GM21723 (cell line): Measurements from ENCODE around the gene ARL5C.
A peak's percentile ranks its signal among the peaks of the same experiment; 100 is the strongest.
"Not testable (repeated sequence)": the region's sequence is repeated elsewhere in the genome, so short reads cannot be mapped to it uniquely, and the experiment has no call there.

Source experiments
- ATAC-seq: cut with Tn5 transposase; IDR thresholded peaks from one replicate; pipeline ENCODE4 v1.9.1; 2021; ENCODE audit warnings: mild to moderate bottlenecking, moderate library complexity; ENCODE audit not compliant: unreplicated experiment

Gene ARL5C

GRCh38 chr17:39168503-39168902 lies 2.5 kb upstream of the ARL5C start:
- ATAC-seq = not testable (repeated sequence)

GRCh38 chr17:39167476-39167875 lies 1.5 kb upstream of the ARL5C start:
- no peak for ATAC-seq

GRCh38 chr17:39166437-39167335 lies 725 bp upstream of the ARL5C start:
- no peak for ATAC-seq

- ATAC-seq = peak; percentile 13
Observed at GRCh38 chr17:39165178-39165840, 652 bp downstream of the ARL5C start.

- ATAC-seq = peak; percentile 83
Observed at GRCh38 chr17:39164675-39165143, 1.3 kb downstream of the ARL5C start.

GRCh38 chr17:39161962-39162361 lies 4.0 kb downstream of the ARL5C start:
- no peak for ATAC-seq

- ATAC-seq = no peak
Observed at GRCh38 chr17:39158623-39159022, 7.3 kb downstream of the ARL5C start.

GRCh38 chr17:39156491-39156890 lies 9.5 kb downstream of the ARL5C start:
- ATAC-seq = no peak

- ATAC-seq = no peak
Observed at GRCh38 chr17:39155654-39156053, 10.3 kb downstream of the ARL5C start.

- peak; percentile 47 for ATAC-seq
Observed at GRCh38 chr17:39153599-39154051, 12.3 kb downstream of the ARL5C start.

GRCh38 chr17:39151943-39152818 lies 13.8 kb downstream of the ARL5C start:
- ATAC-seq = no peak

GRCh38 chr17:39151150-39151942 lies 14.6 kb downstream of the ARL5C start, which contains the start of gene PLXDC1:
PLXDC1 (minus strand) TSS chr17:39151637; CDS start chr17:39151437, 200 bp downstream.
- no peak for ATAC-seq

GRCh38 chr17:39150795-39151149 lies 15.2 kb downstream of the ARL5C start:
- ATAC-seq = no peak

GRCh38 chr17:39150104-39150634 lies 15.8 kb downstream of the ARL5C start:
- ATAC-seq = no peak

GRCh38 chr17:39147221-39148185 lies 18.5 kb downstream of the ARL5C start:
- ATAC-seq = no peak

GRCh38 chr17:39146273-39146672 lies 19.7 kb downstream of the ARL5C start:
- ATAC-seq = no peak

GRCh38 chr17:39145143-39145542 lies 20.8 kb downstream of the ARL5C start:
- ATAC-seq = no peak

GRCh38 chr17:39144416-39144840 lies 21.5 kb downstream of the ARL5C start:
- ATAC-seq = no peak
